H1 (cell line): ENCODE data around the gene PITX3. TPM values are rescaled to one million over a fixed set of nuclear protein-coding genes. Genes with fewer than 3 reads are reported as not detected.

Source experiments
- BCL11A ChIP-seq, 2 experiments: IDR thresholded peaks; one replicate each; pipeline ENCODE4 v1.6.1; 2011; ENCODE audit warnings: low read depth in 2 of 2, low read length in 2 of 2, mild to moderate bottlenecking in 2 of 2
- CTBP2 ChIP-seq: IDR thresholded peaks from 2 replicates; pipeline ENCODE4 v1.7.0; 2011; ENCODE audit warnings: borderline replicate concordance, mild to moderate bottlenecking, moderate library complexity, mixed read lengths, low read length; ENCODE audit not compliant: insufficient read depth, insufficient read length
- EGR1 ChIP-seq: IDR thresholded peaks from 2 replicates; pipeline ENCODE4 v1.6.1; 2011; ENCODE audit warnings: low read depth, low read length, borderline replicate concordance
- GABPA ChIP-seq: IDR thresholded peaks from 2 replicates; pipeline ENCODE4 v1.6.1; 2011; ENCODE audit warnings: mild to moderate bottlenecking, low read length, moderate library complexity, borderline replicate concordance; ENCODE audit not compliant: insufficient read depth
- HDAC6 ChIP-seq: IDR thresholded peaks from one replicate; pipeline ENCODE4 v1.7.1; 2012; ENCODE audit warnings: low read depth, mild to moderate bottlenecking, inconsistent platforms, low read length, moderate library complexity
- SP2 ChIP-seq: IDR thresholded peaks from 2 replicates; pipeline ENCODE4 v1.6.1; 2012; ENCODE audit warnings: mild to moderate bottlenecking, low read length, inconsistent platforms
- polyA plus RNA-seq, 7 experiments: library from polyadenylated mRNA; depleted of rRNA in 3 of 7; stranded (reverse) in 5 of 7; unstranded in 2 of 7; fragments of >200 nt in 5 of 7; fragments of 200-250 nt in 2 of 7; gene quantifications; 1 replicate in 5 of 7; 2 replicates in 1 of 7; 4 replicates in 1 of 7; pipeline versions ENCODE4 v1.2.1 to v1.2.3, GENCODE V29; 2011 to 2013; ENCODE audit warnings: missing spikeins in 2 of 7, mixed read lengths in 2 of 7
- total RNA-seq: library from RNA; stranded (reverse); fragmentation: NEBNext Ultra II Directional; extraction: Animal tissue kit (Norgen Biotek cat#: 25700); gene quantifications from 2 replicates; pipeline ENCODE4 v1.2.1, GENCODE V29; 2021
- TF ChIP-seq, protein P1 (sequence below): IDR thresholded peaks from 2 replicates; pipeline ENCODE4 v1.6.1; 2011; ENCODE audit warnings: low read length, improper control_type of control experiment

Gene PITX3
- total and polyA plus RNA-seq, 2 of the 8 experiments (the other 6 are each of a cell fraction or from before 2014, with no cell fraction given), result 0.18 to 0.41 TPM

DNA sequence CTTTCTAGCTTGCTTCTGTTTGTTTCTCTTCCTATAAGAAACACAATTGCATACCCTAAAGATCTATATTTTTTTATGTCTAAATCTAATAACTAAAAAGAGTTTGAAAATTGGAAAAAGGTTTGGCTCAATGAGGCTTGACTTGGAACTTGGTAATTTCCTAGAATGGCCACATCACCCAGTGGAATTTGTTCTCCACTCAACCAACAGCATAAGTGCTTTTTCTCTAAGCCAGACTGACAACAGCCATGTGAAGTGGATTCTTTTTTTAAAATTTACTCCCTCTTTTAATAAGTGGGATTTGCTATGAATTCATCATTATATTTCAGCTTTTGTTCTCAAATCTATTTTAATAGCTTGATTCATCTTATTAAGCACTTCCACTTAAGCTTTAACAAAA lies 37.8 kb upstream of the PITX3 start (continued):
- TF ChIP-seq, protein P1, sequence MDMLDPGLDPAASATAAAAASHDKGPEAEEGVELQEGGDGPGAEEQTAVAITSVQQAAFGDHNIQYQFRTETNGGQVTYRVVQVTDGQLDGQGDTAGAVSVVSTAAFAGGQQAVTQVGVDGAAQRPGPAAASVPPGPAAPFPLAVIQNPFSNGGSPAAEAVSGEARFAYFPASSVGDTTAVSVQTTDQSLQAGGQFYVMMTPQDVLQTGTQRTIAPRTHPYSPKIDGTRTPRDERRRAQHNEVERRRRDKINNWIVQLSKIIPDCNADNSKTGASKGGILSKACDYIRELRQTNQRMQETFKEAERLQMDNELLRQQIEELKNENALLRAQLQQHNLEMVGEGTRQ, result no peak
- TF ChIP-seq EGR1 (no peak), HDAC6 (no peak), CTBP2 (no peak), SP2 (no peak), BCL11A (IDR thresholded peaks at IDR 0.05; ENCODE audit: low read depth in 2 of 2, low read length in 2 of 2) (no peak), GABPA (no peak)
- TF ChIP-seq, all 59 proteins: peak for 0
